Testis (tissue), 5 donors: ENCODE measurements around the gene RASGRP4. TPM values are rescaled to one million over a fixed set of nuclear protein-coding genes. Genes with fewer than 3 reads are reported as not detected.
"Not testable (repeated sequence)": the region's sequence is repeated elsewhere in the genome, so short reads cannot be mapped to it uniquely, and the experiment has no call there.

Experiments
- DNase-seq: peaks from one replicate; pipeline ENCODE4 v3.0.0-alpha.2; 2019
- H3K27ac ChIP-seq, 2 donors: fragments of 200-600 bp; sonication (generic); one replicate each; pipeline ENCODE4 v1.5.1; 2019
- H3K27me3 ChIP-seq: fragments of 200-600 bp; sonication (generic); one replicate; pipeline ENCODE4 v1.5.1; 2019
- H3K36me3 ChIP-seq: fragments of 200-600 bp; sonication (generic); one replicate; pipeline ENCODE4 v1.5.1; 2017; ENCODE audit warnings: low read depth; ENCODE audit errors: missing control alignments
- H3K4me1 ChIP-seq: fragments of 200-600 bp; sonication (generic); one replicate; pipeline ENCODE4 v1.5.1; 2019
- H3K4me3 ChIP-seq, 2 donors: fragments of 200-600 bp; sonication (generic); one replicate each; pipeline ENCODE4 v1.5.1; 2017 to 2019
- H3K9me3 ChIP-seq: fragments of 200-600 bp; sonication (generic); one replicate; pipeline ENCODE4 v1.5.1; 2017
- POLR2A ChIP-seq: fragments of 450-650 bp; IDR thresholded peaks from one replicate; pipeline ENCODE4 v1.6.1; 2017; ENCODE audit warnings: antibody characterized with exemption, mild to moderate bottlenecking, moderate library complexity
- WGBS, 2 donors: methylation state at CpG; one replicate each; pipeline ENCODE4 v1.1.5; 2018; 5-methylcytosine and 5-hydroxymethylcytosine counted together
- intact Hi-C: fragments of 100-400 bp; cut with DNase I; formaldehyde crosslinking; loops from one replicate; pipeline ENCODE4 v1.15.1; 2023; ENCODE audit warnings: low total_unique reads
- long read RNA-seq, 2 donors: transcript quantifications; one replicate each; lab custom pipeline, GENCODE V29; 2026
- polyA plus RNA-seq: library from polyadenylated mRNA; stranded (reverse); fragments of 350-450 nt; fragmentation: Illumina TruSeq; extraction: RNeasy Lipid Tissue Mini Kit (QIAGEN cat#74804); gene quantifications from one replicate; pipeline ENCODE4 v1.2.3, GENCODE V29; 2014; ENCODE audit warnings: low read depth, low replicate concordance; ENCODE audit not compliant: insufficient read depth
- total RNA-seq, 2 donors: library from RNA; depleted of rRNA; stranded (reverse); fragments of >200 nt; gene quantifications; one replicate each; pipeline ENCODE4 v1.2.3, GENCODE V29; 2016
- TF ChIP-seq, protein P1 (sequence below), 3 experiments: fragments of 450-650 bp in 2 of 3; fragments of 200-600 bp in 1 of 3; sonication (generic) in 1 of 3; IDR thresholded peaks; one replicate each; pipeline ENCODE4 v1.5.1; 2016 to 2019; ENCODE audit warnings: antibody characterized with exemption in 3 of 3, mild to moderate bottlenecking in 2 of 3, moderate library complexity in 1 of 3

Gene RASGRP4
- total RNA-seq (1 to 10 TPM in 1 of 2 donors, under 1 TPM in 1; 0.71 to 1.3 TPM), polyA plus RNA-seq (1.5 TPM)
- long read RNA-seq, donor 1, partial matches to known transcripts = 0 of 10 reads
- long read RNA-seq, donor 1, other reads (novel, unspliced or antisense) = 10 of 10 reads
- long read RNA-seq, donor 2 = 0 reads

- TF ChIP-seq POLR2A = no peak
- Histone ChIP-seq H3K36me3 (no peaks in the 10 kb centered on the region), H3K27ac (no peak within 1 kb of the TSS), H3K27me3 (no peaks in the 10 kb centered on the region), H3K4me1 (no peaks in the 10 kb centered on the region), H3K9me3 (no peaks in the 10 kb centered on the region), H3K4me3 (no peak within 1 kb of the TSS)
- DNase-seq = no peak
- intact Hi-C loops = no loop called here
- 37 to 52% methylated on average over 14 to 20 of the region's 20 CpGs for WGBS, 2 donors
These were observed at the start of gene RASGRP4 for GRCh38 chr19:38425810-38426466. Gene RASGRP4, minus strand, starts transcription at chr19:38426219. Its CDS starts 128 bp downstream, at chr19:38426091.

GRCh38 chr19:38475176-38475575, 49.2 kb upstream of the RASGRP4 start:
- Histone ChIP-seq H3K4me3 (no peak overlapping the region), H3K27ac (no peak overlapping the region), H3K4me1 (no peaks in the 10 kb centered on the region), H3K27me3 (no peaks in the 10 kb centered on the region), H3K36me3 (no peaks in the 10 kb centered on the region), H3K9me3 (no peaks in the 10 kb centered on the region)
- TF ChIP-seq, protein P1, sequence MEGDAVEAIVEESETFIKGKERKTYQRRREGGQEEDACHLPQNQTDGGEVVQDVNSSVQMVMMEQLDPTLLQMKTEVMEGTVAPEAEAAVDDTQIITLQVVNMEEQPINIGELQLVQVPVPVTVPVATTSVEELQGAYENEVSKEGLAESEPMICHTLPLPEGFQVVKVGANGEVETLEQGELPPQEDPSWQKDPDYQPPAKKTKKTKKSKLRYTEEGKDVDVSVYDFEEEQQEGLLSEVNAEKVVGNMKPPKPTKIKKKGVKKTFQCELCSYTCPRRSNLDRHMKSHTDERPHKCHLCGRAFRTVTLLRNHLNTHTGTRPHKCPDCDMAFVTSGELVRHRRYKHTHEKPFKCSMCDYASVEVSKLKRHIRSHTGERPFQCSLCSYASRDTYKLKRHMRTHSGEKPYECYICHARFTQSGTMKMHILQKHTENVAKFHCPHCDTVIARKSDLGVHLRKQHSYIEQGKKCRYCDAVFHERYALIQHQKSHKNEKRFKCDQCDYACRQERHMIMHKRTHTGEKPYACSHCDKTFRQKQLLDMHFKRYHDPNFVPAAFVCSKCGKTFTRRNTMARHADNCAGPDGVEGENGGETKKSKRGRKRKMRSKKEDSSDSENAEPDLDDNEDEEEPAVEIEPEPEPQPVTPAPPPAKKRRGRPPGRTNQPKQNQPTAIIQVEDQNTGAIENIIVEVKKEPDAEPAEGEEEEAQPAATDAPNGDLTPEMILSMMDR (IDR thresholded peaks at IDR 0.05) = no peak
- TF ChIP-seq POLR2A = no peak
- intact Hi-C loops = no loop called here
- no peak for DNase-seq
- 76 to 77% methylated on average over 12 to 13 of the region's 13 CpGs for WGBS, 2 donors

DNA sequence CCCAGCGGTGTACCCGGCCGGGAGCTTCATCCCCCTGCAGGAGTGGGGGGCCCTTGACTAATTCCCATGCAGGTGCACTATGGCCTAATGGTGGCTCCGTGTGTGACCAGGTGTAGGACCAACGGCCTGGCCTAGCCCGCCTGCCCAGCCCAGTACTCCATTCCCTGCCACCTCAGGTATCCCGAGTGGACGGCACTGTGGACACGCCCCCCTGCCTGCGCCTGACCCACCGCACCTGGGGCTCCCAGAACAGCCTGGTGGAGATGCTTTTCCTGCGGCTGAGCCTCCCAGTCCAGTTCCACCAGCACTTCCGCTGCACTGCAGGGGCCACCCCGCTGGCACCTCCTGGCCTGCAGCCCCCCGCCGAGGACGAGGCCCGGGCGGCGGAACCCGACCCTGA, 47.2 kb upstream of the RASGRP4 start:
- 64 to 67% methylated on average over 3 to 19 of the region's 21 CpGs for WGBS, 2 donors
- no peak for DNase-seq
- Histone ChIP-seq H3K27me3 (no peaks in the 10 kb centered on the region), H3K4me3 (no peak overlapping the region), H3K4me1 (no peaks in the 10 kb centered on the region), H3K27ac (no peak overlapping the region), H3K9me3 (no peaks in the 10 kb centered on the region), H3K36me3 (no peaks in the 10 kb centered on the region)
- intact Hi-C loops = no loop called here
- TF ChIP-seq, protein P1 (IDR thresholded peaks at IDR 0.05) = no peak
- TF ChIP-seq POLR2A = no peak

- H3K36me3 ChIP-seq, H3K4me1 ChIP-seq, H3K27ac ChIP-seq, H3K9me3 ChIP-seq, H3K27me3 ChIP-seq, intact Hi-C loops, DNase-seq, H3K4me3 ChIP-seq: not testable (repeated sequence)
- WGBS, 2 donors = 85 to 87% methylated on average over 4 of the region's 4 CpGs
These were observed 46.7 kb upstream of the RASGRP4 start for GRCh38 chr19:38472725-38473124.

DNA sequence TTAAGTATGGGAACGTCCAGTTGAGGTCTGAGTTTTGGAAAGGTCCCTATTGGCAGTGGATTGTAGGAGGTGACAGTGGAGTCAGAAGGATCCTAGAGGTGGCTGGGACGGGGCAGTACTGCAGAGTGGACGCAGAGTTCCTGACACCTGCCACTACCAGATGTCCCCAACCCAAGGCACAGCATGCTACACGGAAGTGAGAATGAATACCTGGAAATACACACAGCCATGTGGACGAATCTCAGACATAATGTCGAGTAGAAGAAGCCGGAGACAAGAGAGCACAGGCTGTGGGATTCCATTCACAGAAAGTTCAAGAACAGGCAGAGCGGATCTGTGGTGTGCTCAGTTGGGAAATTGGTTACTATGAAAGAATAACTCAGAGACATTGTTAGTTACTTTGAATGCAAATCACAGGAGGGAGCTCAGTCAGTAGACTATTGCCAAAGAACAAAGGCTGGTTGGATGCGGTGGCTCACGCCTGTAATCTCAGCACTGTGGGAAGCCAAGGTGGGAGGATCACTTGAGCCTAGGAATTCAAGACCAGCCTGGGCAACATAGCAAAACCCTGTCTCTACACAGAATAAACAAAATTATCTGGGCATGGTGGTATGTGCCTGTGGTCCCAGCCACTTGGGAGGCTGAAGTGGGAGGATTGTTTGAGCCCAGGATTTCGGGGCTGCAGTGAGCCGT, 44.9 kb upstream of the RASGRP4 start:
- intact Hi-C loops = no loop called here
- no peak for DNase-seq
- Histone ChIP-seq H3K4me3 (no peak overlapping the region), H3K36me3 (no peaks in the 10 kb centered on the region), H3K27ac (no peak overlapping the region), H3K4me1 (no peaks in the 10 kb centered on the region), H3K27me3 (no peaks in the 10 kb centered on the region), H3K9me3 (no peaks in the 10 kb centered on the region)
- 74 to 77% methylated on average over 12 of the region's 12 CpGs for WGBS, 2 donors
- TF ChIP-seq, protein P1 (IDR thresholded peaks at IDR 0.05) = no peak
- no peak for TF ChIP-seq POLR2A
